HepG2 (cell line): ENCODE results near the gene GJB1. TPM values are rescaled to one million over a fixed set of nuclear protein-coding genes. Genes with fewer than 3 reads are reported as not detected.
A peak's percentile ranks its signal among the peaks of the same experiment; 100 is the strongest.

Source experiments
- AKAP8 ChIP-seq: sonication (generic); formaldehyde crosslinking; IDR thresholded peaks from 2 replicates; pipeline ENCODE4 v1.5.1; 2020; ENCODE audit warnings: mild to moderate bottlenecking, missing genetic modification reagents
- GLI4 ChIP-seq: sonication (generic); formaldehyde crosslinking; IDR thresholded peaks from 2 replicates; pipeline ENCODE4 v1.5.1; 2020; ENCODE audit warnings: missing genetic modification reagents, mild to moderate bottlenecking, moderate library complexity, borderline replicate concordance
- NONO ChIP-seq, 2 experiments: fragments of 450-650 bp in 1 of 2; sonication (generic) in 1 of 2; formaldehyde crosslinking in 1 of 2; IDR thresholded peaks in 1 of 2; conservative IDR thresholded peaks in 1 of 2; 2 replicates each; pipeline versions ENCODE4 v1.6.1 to v1.8.0; 2017 to 2022; ENCODE audit warnings: mild to moderate bottlenecking in 1 of 2, missing genetic modification reagents in 1 of 2, moderate library complexity in 1 of 2
- RARA ChIP-seq: IDR thresholded peaks from 2 replicates; pipeline ENCODE4 v1.6.1; 2016; ENCODE audit warnings: missing genetic modification reagents, missing compliant biosample characterization
- SP5 ChIP-seq: IDR thresholded peaks from 2 replicates; pipeline ENCODE4 v1.6.1; 2016; ENCODE audit warnings: low read depth, borderline replicate concordance
- SPEN ChIP-seq: sonication (generic); formaldehyde crosslinking; IDR thresholded peaks from 2 replicates; pipeline ENCODE4 v1.5.1; 2020; ENCODE audit warnings: low read depth, mild to moderate bottlenecking, missing genetic modification reagents
- YY1 ChIP-seq: IDR thresholded peaks from 2 replicates; pipeline ENCODE4 v1.6.1; 2011; ENCODE audit warnings: low read length, low read depth, moderate library complexity, mild to moderate bottlenecking; ENCODE audit not compliant: insufficient read depth, insufficient replicate concordance
- ZBTB33 ChIP-seq: sonication (generic); formaldehyde crosslinking; IDR thresholded peaks from 2 replicates; pipeline ENCODE4 v1.4.0; 2020; ENCODE audit warnings: missing genetic modification reagents
- ZNF235 ChIP-seq: sonication (generic); formaldehyde crosslinking; IDR thresholded peaks from 2 replicates; pipeline ENCODE4 v1.8.1; 2023; ENCODE audit warnings: mild to moderate bottlenecking, missing genetic modification reagents, borderline replicate concordance
- ZNF264 ChIP-seq: sonication (generic); formaldehyde crosslinking; IDR thresholded peaks from 2 replicates; pipeline ENCODE4 v1.4.0; 2020; ENCODE audit warnings: missing genetic modification reagents
- ZNF382 ChIP-seq: sonication (generic); formaldehyde crosslinking; IDR thresholded peaks from 2 replicates; pipeline ENCODE4 v1.5.0; 2020; ENCODE audit warnings: missing genetic modification reagents, mild to moderate bottlenecking, borderline replicate concordance
- ZNF407 ChIP-seq: sonication (generic); formaldehyde crosslinking; IDR thresholded peaks from one replicate; pipeline ENCODE4 v1.5.1; 2020; ENCODE audit warnings: mild to moderate bottlenecking, missing genetic modification reagents; ENCODE audit errors: not compliant biosample characterization
- ZNF430 ChIP-seq: sonication (generic); formaldehyde crosslinking; IDR thresholded peaks from 2 replicates; pipeline ENCODE4 v1.9.0; 2021; ENCODE audit warnings: mild to moderate bottlenecking, missing genetic modification reagents
- ZNF574 ChIP-seq: sonication (generic); formaldehyde crosslinking; IDR thresholded peaks from 2 replicates; pipeline ENCODE4 v1.4.0; 2020; ENCODE audit warnings: missing genetic modification reagents
- ZNF644 ChIP-seq: IDR thresholded peaks from 2 replicates; pipeline ENCODE4 v1.6.1; 2016; ENCODE audit warnings: low read depth
- ZNF724P ChIP-seq: sonication (generic); formaldehyde crosslinking; IDR thresholded peaks from 2 replicates; pipeline ENCODE4 v1.8.0; 2022; ENCODE audit warnings: missing genetic modification reagents, borderline replicate concordance
- ZNF781 ChIP-seq: sonication (generic); formaldehyde crosslinking; IDR thresholded peaks from 2 replicates; pipeline ENCODE4 v1.5.1; 2020; ENCODE audit warnings: borderline replicate concordance, mild to moderate bottlenecking, missing genetic modification reagents; ENCODE audit errors: not compliant biosample characterization
- polyA plus RNA-seq, 8 experiments: library from polyadenylated mRNA; depleted of rRNA in 3 of 8; stranded (reverse) in 7 of 8; unstranded in 1 of 8; fragments of >200 nt; fragmentation: Illumina TruSeq in 4 of 8; extraction: Trizol in 4 of 8; gene quantifications; 2 replicates each; pipeline versions ENCODE4 v1.2.1 to v1.2.3, GENCODE V29; 2011 to 2016; ENCODE audit warnings: low read depth in 4 of 8, missing spikeins in 1 of 8, mixed read lengths in 1 of 8; ENCODE audit not compliant: insufficient read depth in 1 of 8
- total RNA-seq, 5 experiments: library from RNA; depleted of rRNA; stranded (reverse); fragments of >200 nt; fragmentation: Illumina TruSeq; extraction: Trizol; gene quantifications; 2 replicates each; pipeline ENCODE4 v1.2.3, GENCODE V29; 2016; ENCODE audit warnings: low read depth in 1 of 5

Gene GJB1
- total and polyA plus RNA-seq, 2 of the 13 experiments (the other 11 are each of a cell fraction or from before 2014, with no cell fraction given), result 111 to 161 TPM

- TF ChIP-seq ZNF574 (CRISPR knock-in tag) (no peak), ZBTB33 (CRISPR knock-in tag) (no peak), ZNF235 (CRISPR knock-in tag) (no peak), NONO (IDR thresholded peaks at IDR 0.05) (no peak), NONO (CRISPR knock-in tag; conservative IDR thresholded peaks at IDR 0.05) (0 out of 2 replicates have a peak, but pooled peaks have one; percentile 29), SPEN (no peak), ZNF430 (CRISPR knock-in tag) (peak; percentile 11; the same call in 1 of the 2 replicates), ZNF644 (CRISPR knock-in tag) (no peak), ZNF382 (CRISPR knock-in tag) (no peak), AKAP8 (CRISPR knock-in tag) (0 out of 2 replicates have a peak, but pooled peaks have one; percentile 40), ZNF264 (CRISPR knock-in tag) (no peak), GLI4 (CRISPR knock-in tag) (no peak), ZNF407 (CRISPR knock-in tag) (no peak), ZNF781 (CRISPR knock-in tag) (no peak), SP5 (no peak), YY1 (no peak), RARA (CRISPR knock-in tag) (no peak), ZNF724P (no peak)
Observed at GRCh38 chrX:71216485-71216884, 6.5 kb upstream of the GJB1 start (continued).
